ENCODE results near the gene ATP9B. TPM values are rescaled to one million over a fixed set of nuclear protein-coding genes. Genes with fewer than 3 reads are reported as not detected.

Gene ATP9B
- total RNA-seq, 1 experiment from 2014 or later: 17.9 TPM

- TF ChIP-seq CTCF (conservative IDR thresholded peaks at IDR 0.05; ENCODE audit: low read depth, low read length) (no peak), EZH2 (IDR thresholded peaks at IDR 0.05; ENCODE audit: borderline replicate concordance, low read depth, low read length, poor library complexity, severe bottlenecking) (no peak)
- no peaks in the 10 kb centered on the region for H3K27me3 ChIP-seq (replicated peaks; ENCODE audit: insufficient read depth, low read depth, low read length, poor library complexity)
- no peak overlapping the region for H3K27ac ChIP-seq (ENCODE audit: low read depth, low read length, poor library complexity, severe bottlenecking)
- H3K4me3 ChIP-seq (ENCODE audit: low read depth, low read length, poor library complexity, severe bottlenecking): no peak overlapping the region
- H3K9me3 ChIP-seq (ENCODE audit: low read depth, low read length, poor library complexity, severe bottlenecking): no peaks in the 10 kb centered on the region
- H3K36me3 ChIP-seq (ENCODE audit: insufficient read depth, low read length, poor library complexity, severe bottlenecking): no peaks in the 10 kb centered on the region
- DNase-seq (ENCODE audit: low spot score): peak; percentile 14
- POLR2A ChIA-PET (ENCODE audit: low non-redundant PET): no interaction called here
- CTCF ChIA-PET: no interaction called here
- intact Hi-C loops (cut with micrococcal nuclease; ENCODE audit: unreplicated experiment): no loop called here
- BruUV-seq (replicated peaks): no TSS peak
- H3K4me1 ChIP-seq (ENCODE audit: insufficient read depth, low read length, poor library complexity, severe bottlenecking): no peaks in the 10 kb centered on the region
These were observed 248.5 kb downstream of the ATP9B start for GRCh38 chr18:79317703-79318102.

- Histone ChIP-seq H3K27me3 (replicated peaks; ENCODE audit: insufficient read depth, low read depth, low read length, poor library complexity) (no peaks in the 10 kb centered on the region), H3K27ac (ENCODE audit: low read depth, low read length, poor library complexity, severe bottlenecking) (no peak overlapping the region), H3K4me3 (ENCODE audit: low read depth, low read length, poor library complexity, severe bottlenecking) (no peak overlapping the region), H3K9me3 (ENCODE audit: low read depth, low read length, poor library complexity, severe bottlenecking) (no peaks in the 10 kb centered on the region), H3K36me3 (ENCODE audit: insufficient read depth, low read length, poor library complexity, severe bottlenecking) (no peaks in the 10 kb centered on the region), H3K4me1 (ENCODE audit: insufficient read depth, low read length, poor library complexity, severe bottlenecking) (no peaks in the 10 kb centered on the region)
- CTCF ChIA-PET: no interaction called here
- POLR2A ChIA-PET (ENCODE audit: low non-redundant PET): no interaction called here
- intact Hi-C loops (cut with micrococcal nuclease; ENCODE audit: unreplicated experiment): no loop called here
- no peak for DNase-seq (ENCODE audit: low spot score)
- no TSS peak for BruUV-seq (replicated peaks)
- no peak for TF ChIP-seq EZH2 (IDR thresholded peaks at IDR 0.05; ENCODE audit: borderline replicate concordance, low read depth, low read length, poor library complexity, severe bottlenecking)
- TF ChIP-seq CTCF (conservative IDR thresholded peaks at IDR 0.05; ENCODE audit: low read depth, low read length): no peak
These were observed 249.0 kb downstream of the ATP9B start for GRCh38 chr18:79318142-79318673.

GRCh38 chr18:79320216-79320850 is 251.1 kb downstream of the ATP9B start:
- ChIA-PET POLR2A (ENCODE audit: low non-redundant PET) (no interaction called here), CTCF (no interaction called here)
- intact Hi-C loops (cut with micrococcal nuclease; ENCODE audit: unreplicated experiment): no loop called here
- H3K4me3 ChIP-seq (ENCODE audit: low read depth, low read length, poor library complexity, severe bottlenecking): no peak overlapping the region
- H3K27me3 ChIP-seq (replicated peaks; ENCODE audit: insufficient read depth, low read depth, low read length, poor library complexity): no peaks in the 10 kb centered on the region
- no peaks in the 10 kb centered on the region for H3K36me3 ChIP-seq (ENCODE audit: insufficient read depth, low read length, poor library complexity, severe bottlenecking)
- no peaks in the 10 kb centered on the region for H3K9me3 ChIP-seq (ENCODE audit: low read depth, low read length, poor library complexity, severe bottlenecking)
- H3K27ac ChIP-seq (ENCODE audit: low read depth, low read length, poor library complexity, severe bottlenecking): no peak overlapping the region
- TF ChIP-seq EZH2 (IDR thresholded peaks at IDR 0.05; ENCODE audit: borderline replicate concordance, low read depth, low read length, poor library complexity, severe bottlenecking) (no peak), CTCF (conservative IDR thresholded peaks at IDR 0.05; ENCODE audit: low read depth, low read length) (no peak)
- no peaks in the 10 kb centered on the region for H3K4me1 ChIP-seq (ENCODE audit: insufficient read depth, low read length, poor library complexity, severe bottlenecking)
- no peak for DNase-seq (ENCODE audit: low spot score)
- no TSS peak for BruUV-seq (replicated peaks)

All from A673 (cell line).